GM23338 (cell line): ENCODE data around the gene TCERG1L. TPM values are rescaled to one million over a fixed set of nuclear protein-coding genes. Genes with fewer than 3 reads are reported as not detected.

ENCODE experiments used
- ATAC-seq: fragments of 200-7000 bp; cut with Tn5 transposase; 3 replicates; pipeline ENCODE4 v1.9.1; 2020
- DNase-seq: peaks from one replicate; pipeline ENCODE4 v3.0.0-alpha.2; 2015; ENCODE audit warnings: low spot score
- H2AFZ ChIP-seq: fragments of 200-600 bp; sonication (generic); 2 replicates; pipeline ENCODE4 v1.8.0; 2016; ENCODE audit warnings: antibody characterized with exemption, mild to moderate bottlenecking, moderate library complexity
- H3F3A ChIP-seq: fragments of 200-600 bp; sonication (generic); replicated peaks from 2 replicates; pipeline ENCODE4 v1.8.0; 2017; ENCODE audit warnings: antibody characterized with exemption, mixed run types, low read depth
- H3K27ac ChIP-seq: fragments of 200-600 bp; sonication (generic); 2 replicates; pipeline ENCODE4 v1.6.1; 2016; ENCODE audit warnings: low read depth
- H3K27me3 ChIP-seq: fragments of 200-600 bp; sonication (generic); 2 replicates; pipeline ENCODE4 v1.8.0; 2016; ENCODE audit warnings: mild to moderate bottlenecking, mixed run types, moderate library complexity; ENCODE audit not compliant: insufficient read depth
- H3K36me3 ChIP-seq: fragments of 200-600 bp; sonication (generic); 2 replicates; pipeline ENCODE4 v1.8.0; 2016; ENCODE audit warnings: mild to moderate bottlenecking; ENCODE audit not compliant: insufficient read depth
- H3K4me1 ChIP-seq: fragments of 200-600 bp; sonication (generic); 2 replicates; pipeline ENCODE4 v1.8.0; 2016; ENCODE audit warnings: mild to moderate bottlenecking, moderate library complexity; ENCODE audit not compliant: insufficient read depth
- H3K4me2 ChIP-seq: fragments of 200-600 bp; sonication (generic); 2 replicates; pipeline ENCODE4 v1.7.1; 2017; ENCODE audit warnings: mixed run types
- H3K4me3 ChIP-seq: fragments of 200-600 bp; sonication (generic); 2 replicates; pipeline ENCODE4 v1.6.1; 2016; ENCODE audit warnings: mixed run types
- H3K79me2 ChIP-seq: fragments of 200-600 bp; sonication (generic); replicated peaks from 2 replicates; pipeline ENCODE4 v1.8.0; 2017; ENCODE audit warnings: mild to moderate bottlenecking; ENCODE audit not compliant: insufficient read depth
- H3K9me2 ChIP-seq: fragments of 200-600 bp; sonication (generic); 2 replicates; pipeline ENCODE4 v1.8.0; 2017; ENCODE audit not compliant: insufficient read depth
- H4K20me1 ChIP-seq: fragments of 200-600 bp; sonication (generic); replicated peaks from 2 replicates; pipeline ENCODE4 v1.8.0; 2017; ENCODE audit warnings: mild to moderate bottlenecking; ENCODE audit not compliant: insufficient read depth
- H3K27ac Mint-ChIP-seq: 2 replicates; pipeline ENCODE4 v1.8.0; 2020; ENCODE audit warnings: inconsistent platforms, mild to moderate bottlenecking, moderate library complexity, mixed read lengths
- H3K27me3 Mint-ChIP-seq: 3 replicates; pipeline ENCODE4 v1.8.0; 2022; ENCODE audit warnings: low read depth, mild to moderate bottlenecking, moderate library complexity, mixed read lengths, inconsistent platforms; ENCODE audit not compliant: insufficient read depth, poor library complexity
- H3K36me3 Mint-ChIP-seq: 3 replicates; pipeline ENCODE4 v1.8.0; 2021; ENCODE audit warnings: low read depth, mild to moderate bottlenecking, inconsistent platforms, moderate library complexity, mixed read lengths
- H3K4me1 Mint-ChIP-seq: 3 replicates; pipeline ENCODE4 v1.8.0; 2020; ENCODE audit warnings: mild to moderate bottlenecking, inconsistent platforms, mixed read lengths
- H3K4me3 Mint-ChIP-seq: 3 replicates; pipeline ENCODE4 v1.8.0; 2021; ENCODE audit warnings: moderate library complexity, mild to moderate bottlenecking, inconsistent platforms, mixed read lengths
- H3K9me3 Mint-ChIP-seq: 3 replicates; pipeline ENCODE4 v1.8.0; 2020; ENCODE audit warnings: moderate library complexity, mild to moderate bottlenecking, inconsistent platforms, mixed read lengths
- CREB1 ChIP-seq: fragments of 250-450 bp; sonication (Bioruptor Pico); IDR thresholded peaks from 2 replicates; pipeline ENCODE4 v1.5.0; 2020; ENCODE audit warnings: low read depth, mild to moderate bottlenecking, moderate library complexity
- EZH2 ChIP-seq: fragments of 200-600 bp; sonication (generic); IDR thresholded peaks from one replicate; pipeline ENCODE4 v1.8.0; 2017; ENCODE audit warnings: antibody characterized with exemption, mild to moderate bottlenecking, low read depth; ENCODE audit not compliant: unreplicated experiment
- EZH2phosphoT487 ChIP-seq: fragments of 200-600 bp; sonication (generic); IDR thresholded peaks from one replicate; pipeline ENCODE4 v1.8.1; 2018; ENCODE audit warnings: antibody characterized with exemption; ENCODE audit not compliant: unreplicated experiment
- JUNB ChIP-seq: IDR thresholded peaks from one replicate; pipeline ENCODE4 v1.6.1; 2016; ENCODE audit warnings: antibody characterized with exemption; ENCODE audit not compliant: unreplicated experiment
- POLR2AphosphoS5 ChIP-seq: IDR thresholded peaks from 2 replicates; pipeline ENCODE4 v1.6.1; 2016; ENCODE audit warnings: antibody characterized with exemption, low read depth
- ZNF114 ChIP-seq: fragments of 250-450 bp; sonication (Bioruptor Pico); IDR thresholded peaks from 2 replicates; pipeline ENCODE4 v1.5.0; 2020; ENCODE audit warnings: mild to moderate bottlenecking, moderate library complexity
- polyA plus RNA-seq: library from polyadenylated mRNA; unstranded; fragments of >200 nt; fragmentation: Nextera tagmentation; extraction: Ambion mirVana; gene quantifications from 2 replicates; pipeline ENCODE4 v1.2.1, GENCODE V29; 2016
- total RNA-seq: library from RNA; depleted of rRNA; stranded (reverse); fragments of >200 nt; shearing (Covaris generic); gene quantifications from 2 replicates; pipeline ENCODE4 v1.2.3, GENCODE V29; 2014
- TF ChIP-seq, protein P1 (sequence below): IDR thresholded peaks from 2 replicates; pipeline ENCODE4 v1.6.1; 2016; ENCODE audit warnings: antibody characterized with exemption
- TF ChIP-seq, protein P2 (sequence below): fragments of 250-450 bp; sonication (Bioruptor Pico); IDR thresholded peaks from 2 replicates; pipeline ENCODE4 v1.5.0; 2020; ENCODE audit warnings: mild to moderate bottlenecking, moderate library complexity

The TCERG1L gene
- total and polyA plus RNA-seq, 2 experiments from 2014 or later: 3.9 to 5.5 TPM

DNA sequence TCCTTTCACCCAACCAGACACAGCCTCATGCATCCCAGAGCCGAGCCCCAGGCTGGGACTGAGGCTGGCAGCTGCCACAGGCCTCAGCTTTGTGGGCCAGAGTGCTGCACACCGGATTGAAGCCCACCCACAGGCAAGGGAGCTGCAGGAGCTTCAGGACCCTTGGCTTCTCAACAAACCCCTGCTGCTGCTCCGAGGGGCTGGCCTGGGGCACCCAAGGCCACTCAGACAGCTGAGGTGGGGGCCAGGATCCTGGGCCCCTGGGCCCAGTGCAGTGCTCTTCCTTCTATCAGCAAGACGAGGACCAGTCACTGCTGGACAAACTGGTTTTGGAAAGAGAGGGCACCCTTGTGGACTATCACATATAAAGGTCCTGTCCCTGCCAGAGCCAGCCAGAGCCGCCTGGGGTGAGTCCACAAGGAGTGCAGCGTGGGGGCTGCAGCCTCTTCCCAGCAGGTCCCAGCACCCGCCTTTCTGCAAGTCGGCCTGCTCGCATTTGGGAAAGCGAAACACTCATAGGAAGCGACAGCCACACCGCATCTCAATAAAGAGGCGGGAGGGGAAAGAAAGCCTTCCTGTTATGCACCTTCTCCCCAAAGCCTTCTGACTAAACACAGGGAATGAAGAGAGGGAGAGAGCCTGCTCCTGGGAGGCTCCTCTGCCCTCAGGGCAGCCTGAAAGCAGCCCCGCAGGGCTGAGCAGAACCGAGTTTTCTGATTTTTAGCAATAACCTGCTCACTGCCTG, 9.5 kb upstream of the TCERG1L start (continued):
- TF ChIP-seq, protein P1, sequence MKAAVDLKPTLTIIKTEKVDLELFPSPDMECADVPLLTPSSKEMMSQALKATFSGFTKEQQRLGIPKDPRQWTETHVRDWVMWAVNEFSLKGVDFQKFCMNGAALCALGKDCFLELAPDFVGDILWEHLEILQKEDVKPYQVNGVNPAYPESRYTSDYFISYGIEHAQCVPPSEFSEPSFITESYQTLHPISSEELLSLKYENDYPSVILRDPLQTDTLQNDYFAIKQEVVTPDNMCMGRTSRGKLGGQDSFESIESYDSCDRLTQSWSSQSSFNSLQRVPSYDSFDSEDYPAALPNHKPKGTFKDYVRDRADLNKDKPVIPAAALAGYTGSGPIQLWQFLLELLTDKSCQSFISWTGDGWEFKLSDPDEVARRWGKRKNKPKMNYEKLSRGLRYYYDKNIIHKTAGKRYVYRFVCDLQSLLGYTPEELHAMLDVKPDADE: no peak

DNA sequence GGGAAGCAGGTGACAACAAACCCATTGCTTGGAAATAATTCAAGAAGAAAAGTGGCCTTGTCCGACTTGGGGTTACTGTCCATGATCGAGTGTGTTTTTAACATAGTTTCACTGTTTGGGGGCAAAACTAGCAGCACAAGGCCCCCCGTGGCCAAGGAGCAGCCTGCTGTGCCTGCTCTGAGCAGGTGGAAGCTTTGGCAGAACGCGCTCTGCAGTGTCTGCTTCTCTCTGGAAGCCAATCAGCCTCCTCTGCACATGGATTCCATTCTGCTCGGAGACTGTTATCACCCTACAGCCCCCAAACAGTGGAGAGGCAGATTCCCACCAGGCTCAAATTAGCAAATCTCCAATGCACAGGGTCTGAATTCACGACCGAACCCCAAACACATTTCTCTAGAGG, 7.3 kb upstream of the TCERG1L start:
- H4K20me1 ChIP-seq: no peaks in the 10 kb centered on the region
- H3F3A ChIP-seq: no peaks in the 10 kb centered on the region
- H3K4me3 ChIP-seq: no peak overlapping the region
- no peak overlapping the region for H3K27ac ChIP-seq
- Mint-ChIP-seq H3K27me3 (peaks cover 6% of the 10 kb centered on the region), H3K4me1 (peaks cover 15% of the 10 kb centered on the region; the same call in 2 of the 3 replicates), H3K27ac (no peak overlapping the region), H3K36me3 (peaks cover 15% of the 10 kb centered on the region), H3K4me3 (no peak overlapping the region), H3K9me3 (peaks cover 91% of the 10 kb centered on the region)
- DNase-seq (no peak), ATAC-seq (no peak)
- H3K9me2 ChIP-seq: no peaks in the 10 kb centered on the region
- no peaks in the 10 kb centered on the region for H3K27me3 ChIP-seq
- H3K36me3 ChIP-seq: no peaks in the 10 kb centered on the region; the same call in 1 of the 2 replicates
- peaks cover 6% of the 10 kb centered on the region; the same call in 1 of the 2 replicates for H3K4me1 ChIP-seq
- H2AFZ ChIP-seq: no peak overlapping the region
- no peak overlapping the region for H3K4me2 ChIP-seq
- TF ChIP-seq JUNB: no peak
- no peaks in the 10 kb centered on the region for H3K79me2 ChIP-seq

DNA sequence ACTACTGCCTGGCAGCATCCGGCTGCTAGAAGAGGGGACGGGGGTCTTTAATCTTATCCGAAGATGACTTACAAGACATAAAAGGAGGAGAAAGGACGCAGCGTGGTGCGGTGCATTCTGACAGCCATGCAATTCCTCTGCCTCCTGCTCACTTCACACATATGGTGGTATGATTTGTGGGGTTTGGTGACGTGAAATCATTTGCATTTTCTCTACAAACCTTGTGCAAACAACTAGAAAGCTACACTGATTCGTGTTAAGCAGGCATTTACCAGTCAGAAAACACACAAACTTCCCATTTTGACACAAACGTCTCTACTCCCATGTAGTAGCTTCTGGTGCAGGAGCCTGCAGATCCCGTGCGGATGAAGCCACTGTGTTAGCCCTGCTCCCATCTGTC, 6.8 kb upstream of the TCERG1L start:
- H3K79me2 ChIP-seq: no peaks in the 10 kb centered on the region
- H3K27ac ChIP-seq: no peak overlapping the region
- Mint-ChIP-seq H3K4me3 (no peak overlapping the region), H3K27me3 (peaks cover 9% of the 10 kb centered on the region), H3K27ac (no peak overlapping the region), H3K9me3 (peaks cover 91% of the 10 kb centered on the region), H3K4me1 (peaks cover 12% of the 10 kb centered on the region; the same call in 2 of the 3 replicates), H3K36me3 (peaks cover 10% of the 10 kb centered on the region)
- no peaks in the 10 kb centered on the region for H4K20me1 ChIP-seq
- H3F3A ChIP-seq: no peaks in the 10 kb centered on the region
- H3K36me3 ChIP-seq: no peaks in the 10 kb centered on the region; the same call in 1 of the 2 replicates
- ATAC-seq (no peak), DNase-seq (no peak)
- H2AFZ ChIP-seq: no peak overlapping the region
- no peaks in the 10 kb centered on the region for H3K27me3 ChIP-seq
- H3K4me3 ChIP-seq: no peak overlapping the region
- H3K4me2 ChIP-seq: no peak overlapping the region
- H3K9me2 ChIP-seq: no peaks in the 10 kb centered on the region
- H3K4me1 ChIP-seq: peaks cover 6% of the 10 kb centered on the region; the same call in 1 of the 2 replicates
- no peak for TF ChIP-seq JUNB
- TF ChIP-seq POLR2AphosphoS5: no peak
- TF ChIP-seq CREB1: no peak
- TF ChIP-seq, protein P1: no peak
- no peak for TF ChIP-seq EZH2
- TF ChIP-seq ZNF114 (CRISPR knock-in tag): no peak
- TF ChIP-seq, protein P2, sequence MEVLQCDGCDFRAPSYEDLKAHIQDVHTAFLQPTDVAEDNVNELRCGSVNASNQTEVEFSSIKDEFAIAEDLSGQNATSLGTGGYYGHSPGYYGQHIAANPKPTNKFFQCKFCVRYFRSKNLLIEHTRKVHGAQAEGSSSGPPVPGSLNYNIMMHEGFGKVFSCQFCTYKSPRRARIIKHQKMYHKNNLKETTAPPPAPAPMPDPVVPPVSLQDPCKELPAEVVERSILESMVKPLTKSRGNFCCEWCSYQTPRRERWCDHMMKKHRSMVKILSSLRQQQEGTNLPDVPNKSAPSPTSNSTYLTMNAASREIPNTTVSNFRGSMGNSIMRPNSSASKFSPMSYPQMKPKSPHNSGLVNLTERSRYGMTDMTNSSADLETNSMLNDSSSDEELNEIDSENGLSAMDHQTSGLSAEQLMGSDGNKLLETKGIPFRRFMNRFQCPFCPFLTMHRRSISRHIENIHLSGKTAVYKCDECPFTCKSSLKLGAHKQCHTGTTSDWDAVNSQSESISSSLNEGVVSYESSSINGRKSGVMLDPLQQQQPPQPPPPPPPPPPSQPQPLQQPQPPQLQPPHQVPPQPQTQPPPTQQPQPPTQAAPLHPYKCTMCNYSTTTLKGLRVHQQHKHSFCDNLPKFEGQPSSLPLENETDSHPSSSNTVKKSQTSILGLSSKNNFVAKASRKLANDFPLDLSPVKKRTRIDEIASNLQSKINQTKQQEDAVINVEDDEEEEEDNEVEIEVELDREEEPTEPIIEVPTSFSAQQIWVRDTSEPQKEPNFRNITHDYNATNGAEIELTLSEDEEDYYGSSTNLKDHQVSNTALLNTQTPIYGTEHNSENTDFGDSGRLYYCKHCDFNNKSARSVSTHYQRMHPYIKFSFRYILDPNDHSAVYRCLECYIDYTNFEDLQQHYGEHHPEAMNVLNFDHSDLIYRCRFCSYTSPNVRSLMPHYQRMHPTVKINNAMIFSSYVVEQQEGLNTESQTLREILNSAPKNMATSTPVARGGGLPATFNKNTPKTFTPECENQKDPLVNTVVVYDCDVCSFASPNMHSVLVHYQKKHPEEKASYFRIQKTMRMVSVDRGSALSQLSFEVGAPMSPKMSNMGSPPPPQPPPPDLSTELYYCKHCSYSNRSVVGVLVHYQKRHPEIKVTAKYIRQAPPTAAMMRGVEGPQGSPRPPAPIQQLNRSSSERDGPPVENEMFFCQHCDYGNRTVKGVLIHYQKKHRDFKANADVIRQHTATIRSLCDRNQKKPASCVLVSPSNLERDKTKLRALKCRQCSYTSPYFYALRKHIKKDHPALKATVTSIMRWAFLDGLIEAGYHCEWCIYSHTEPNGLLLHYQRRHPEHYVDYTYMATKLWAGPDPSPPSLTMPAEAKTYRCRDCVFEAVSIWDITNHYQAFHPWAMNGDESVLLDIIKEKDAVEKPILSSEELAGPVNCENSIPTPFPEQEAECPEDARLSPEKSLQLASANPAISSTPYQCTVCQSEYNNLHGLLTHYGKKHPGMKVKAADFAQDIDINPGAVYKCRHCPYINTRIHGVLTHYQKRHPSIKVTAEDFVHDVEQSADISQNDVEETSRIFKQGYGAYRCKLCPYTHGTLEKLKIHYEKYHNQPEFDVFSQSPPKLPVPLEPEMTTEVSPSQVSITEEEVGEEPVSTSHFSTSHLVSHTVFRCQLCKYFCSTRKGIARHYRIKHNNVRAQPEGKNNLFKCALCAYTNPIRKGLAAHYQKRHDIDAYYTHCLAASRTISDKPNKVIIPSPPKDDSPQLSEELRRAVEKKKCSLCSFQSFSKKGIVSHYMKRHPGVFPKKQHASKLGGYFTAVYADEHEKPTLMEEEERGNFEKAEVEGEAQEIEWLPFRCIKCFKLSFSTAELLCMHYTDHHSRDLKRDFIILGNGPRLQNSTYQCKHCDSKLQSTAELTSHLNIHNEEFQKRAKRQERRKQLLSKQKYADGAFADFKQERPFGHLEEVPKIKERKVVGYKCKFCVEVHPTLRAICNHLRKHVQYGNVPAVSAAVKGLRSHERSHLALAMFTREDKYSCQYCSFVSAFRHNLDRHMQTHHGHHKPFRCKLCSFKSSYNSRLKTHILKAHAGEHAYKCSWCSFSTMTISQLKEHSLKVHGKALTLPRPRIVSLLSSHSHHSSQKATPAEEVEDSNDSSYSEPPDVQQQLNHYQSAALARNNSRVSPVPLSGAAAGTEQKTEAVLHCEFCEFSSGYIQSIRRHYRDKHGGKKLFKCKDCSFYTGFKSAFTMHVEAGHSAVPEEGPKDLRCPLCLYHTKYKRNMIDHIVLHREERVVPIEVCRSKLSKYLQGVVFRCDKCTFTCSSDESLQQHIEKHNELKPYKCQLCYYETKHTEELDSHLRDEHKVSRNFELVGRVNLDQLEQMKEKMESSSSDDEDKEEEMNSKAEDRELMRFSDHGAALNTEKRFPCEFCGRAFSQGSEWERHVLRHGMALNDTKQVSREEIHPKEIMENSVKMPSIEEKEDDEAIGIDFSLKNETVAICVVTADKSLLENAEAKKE (CRISPR knock-in tag): no peak
- TF ChIP-seq EZH2phosphoT487: no peak
